IMR-90 (cell line): ENCODE results near the gene RPL36A. TPM values are rescaled to one million over a fixed set of nuclear protein-coding genes. Genes with fewer than 3 reads are reported as not detected.

ENCODE experiments used
- ATAC-seq: fragments of 200-7000 bp; cut with Tn5 transposase; 2 replicates; pipeline ENCODE4 v1.9.1; 2020; ENCODE audit warnings: low read depth, mild to moderate bottlenecking, moderate library complexity
- BruUV-seq: library from RNA; stranded (reverse); fragments of 400-500 nt; replicated peaks from 2 replicates; lab custom pipeline; 2021; lab: Mats Ljungman, UMichigan
- CTCF ChIA-PET: fragments of 300-600 bp; formaldehyde crosslinking; extraction: SDS; loops from one replicate; lab custom pipeline; 2021; ENCODE audit warnings: antibody characterized with exemption; lab: Yijun Ruan, JAX
- POLR2A ChIA-PET: fragments of 300-600 bp; sonication (Branson Sonifier 250); formaldehyde crosslinking; loops from one replicate; lab custom pipeline; 2022; ENCODE audit warnings: antibody characterized with exemption; ENCODE audit not compliant: unreplicated experiment; lab: Charles Lee
- DNase-seq: peaks from one replicate; pipeline ENCODE4 v3.0.0; 2013
- H2AFZ ChIP-seq: replicated peaks from 2 replicates; pipeline ENCODE3; 2013; ENCODE audit warnings: low read length, mild to moderate bottlenecking; ENCODE audit not compliant: poor library complexity
- H2AK5ac ChIP-seq: 2 replicates; pipeline ENCODE4 v1.6.1; 2013; ENCODE audit warnings: low read depth, low read length, inconsistent platforms
- H2AK9ac ChIP-seq: replicated peaks from 2 replicates; pipeline ENCODE3; 2013; ENCODE audit warnings: mild to moderate bottlenecking, low read depth, low read length, moderate library complexity; ENCODE audit not compliant: poor library complexity
- H2BK120ac ChIP-seq: 2 replicates; pipeline ENCODE4 v1.6.1; 2013; ENCODE audit warnings: low read depth, low read length, inconsistent platforms
- H2BK15ac ChIP-seq: 3 replicates; pipeline ENCODE4 v1.6.1; 2013; ENCODE audit warnings: low read depth, low read length, inconsistent platforms
- H2BK20ac ChIP-seq: 2 replicates; pipeline ENCODE4 v1.6.1; 2013; ENCODE audit warnings: low read depth, mild to moderate bottlenecking, inconsistent platforms, low read length, moderate library complexity
- H2BK5ac ChIP-seq: 2 replicates; pipeline ENCODE4 v1.6.1; 2013; ENCODE audit warnings: mild to moderate bottlenecking, low read depth, low read length, inconsistent platforms; ENCODE audit not compliant: poor library complexity, severe bottlenecking
- H3K14ac ChIP-seq: replicated peaks from 2 replicates; pipeline ENCODE4 v1.6.1; 2013; ENCODE audit warnings: low read depth, low read length, inconsistent platforms
- H3K18ac ChIP-seq: 2 replicates; pipeline ENCODE4 v1.6.1; 2013; ENCODE audit warnings: low read depth, low read length, control low read depth
- H3K23ac ChIP-seq: 2 replicates; pipeline ENCODE4 v1.6.1; 2013; ENCODE audit warnings: low read depth, low read length, inconsistent platforms
- H3K27ac ChIP-seq: 2 replicates; pipeline ENCODE4 v1.5.1; 2013; ENCODE audit warnings: mild to moderate bottlenecking, control low read depth, low read length; ENCODE audit not compliant: insufficient read depth
- H3K27me3 ChIP-seq: 2 replicates; pipeline ENCODE4 v1.6.1; 2013; ENCODE audit warnings: low read length; ENCODE audit not compliant: control insufficient read depth, insufficient read depth
- H3K36me3 ChIP-seq: 2 replicates; pipeline ENCODE4 v1.6.1; 2013; ENCODE audit warnings: low read length, mixed read lengths; ENCODE audit not compliant: control insufficient read depth, insufficient read depth
- H3K4ac ChIP-seq: 2 replicates; pipeline ENCODE4 v1.6.1; 2013; ENCODE audit warnings: low read depth, low read length, inconsistent platforms
- H3K4me1 ChIP-seq: 2 replicates; pipeline ENCODE4 v1.6.1; 2013; ENCODE audit warnings: low read length, mixed read lengths; ENCODE audit not compliant: control insufficient read depth, insufficient read depth
- H3K4me2 ChIP-seq: 2 replicates; pipeline ENCODE4 v1.6.1; 2013; ENCODE audit warnings: low read depth, mild to moderate bottlenecking, control low read depth, low read length, moderate library complexity
- H3K4me3 ChIP-seq: 2 replicates; pipeline ENCODE4 v1.5.1; 2013; ENCODE audit warnings: low read depth, mild to moderate bottlenecking, control low read depth, low read length, moderate library complexity; ENCODE audit not compliant: insufficient read depth
- H3K56ac ChIP-seq: 2 replicates; pipeline ENCODE4 v1.6.1; 2013; ENCODE audit warnings: low read length, inconsistent platforms; ENCODE audit not compliant: insufficient read depth; ENCODE audit errors: extremely low read depth
- H3K79me1 ChIP-seq, 2 experiments: 2 replicates each; pipeline ENCODE4 v1.6.1; 2013; ENCODE audit warnings: low read length in 2 of 2, inconsistent platforms in 1 of 2, low read depth in 1 of 2
- H3K9ac ChIP-seq: 2 replicates; pipeline ENCODE4 v1.6.1; 2013; ENCODE audit warnings: low read depth, low read length, control low read depth
- H3K9me1 ChIP-seq: 2 replicates; pipeline ENCODE4 v1.6.1; 2013; ENCODE audit warnings: low read length, inconsistent platforms; ENCODE audit not compliant: insufficient read depth
- H3K9me3 ChIP-seq: 2 replicates; pipeline ENCODE4 v1.6.1; 2013; ENCODE audit warnings: low read length; ENCODE audit not compliant: control insufficient read depth, insufficient read depth
- H4K20me1 ChIP-seq: 2 replicates; pipeline ENCODE4 v1.6.1; 2013; ENCODE audit warnings: low read length, inconsistent platforms; ENCODE audit not compliant: insufficient read depth
- H4K5ac ChIP-seq: 2 replicates; pipeline ENCODE4 v1.6.1; 2013; ENCODE audit warnings: mild to moderate bottlenecking, low read depth, low read length, control low read depth
- H4K8ac ChIP-seq, 2 experiments: 2 replicates each; pipeline ENCODE4 v1.6.1; 2013; ENCODE audit warnings: low read depth in 2 of 2, low read length in 2 of 2, control low read depth in 1 of 2, inconsistent platforms in 1 of 2
- H4K91ac ChIP-seq: 2 replicates; pipeline ENCODE4 v1.6.1; 2013; ENCODE audit warnings: low read depth, low read length, inconsistent platforms; ENCODE audit not compliant: insufficient read depth
- CEBPB ChIP-seq: IDR thresholded peaks from 2 replicates; pipeline ENCODE4 v1.6.1; 2012; ENCODE audit warnings: low read depth, low read length, improper control_type of control experiment
- SMC3 ChIP-seq: fragments of 150-350 bp; IDR thresholded peaks from 2 replicates; pipeline ENCODE4 v1.6.1; 2016; ENCODE audit warnings: low read depth, mild to moderate bottlenecking, antibody characterized with exemption, low read length, moderate library complexity
- WGBS, 2 experiments: methylation state at CpG; one replicate each; pipeline versions ENCODE4 v1.1.5 to v1.1.7; 2013; ENCODE audit warnings: missing lambda C conversion rate in 2 of 2; ENCODE audit not compliant: insufficient read length in 1 of 2; ENCODE audit errors: extremely low coverage in 2 of 2; 5-methylcytosine and 5-hydroxymethylcytosine counted together
- dilution Hi-C: fragments of 300-500 bp; cut with HindIII; formaldehyde crosslinking; loops from one replicate; pipeline ENCODE4 v1.14.3; 2018; ENCODE audit warnings: low sequenced_read_pairs; ENCODE audit not compliant: unreplicated experiment
- in situ Hi-C: fragments of 300-500 bp; cut with MboI; formaldehyde crosslinking; loops from 3 replicates; pipeline ENCODE4 v1.14.3; 2019; ENCODE audit warnings: low sequenced_read_pairs, inconsistent platforms, mixed read lengths
- intact Hi-C: fragments of 100-400 bp; cut with micrococcal nuclease; formaldehyde crosslinking; loops from 2 replicates; pipeline ENCODE4 v1.10.0; 2022
- polyA plus RNA-seq, 3 experiments: library from polyadenylated mRNA; depleted of rRNA; stranded (reverse); fragments of >200 nt; gene quantifications; 2 replicates each; pipeline ENCODE4 v1.2.3, GENCODE V29; 2012; ENCODE audit warnings: low replicate concordance in 1 of 3
- total RNA-seq: library from RNA; depleted of rRNA; stranded (reverse); fragments of >200 nt; gene quantifications from 2 replicates; pipeline ENCODE4 v1.2.3, GENCODE V29; 2012

RPL36A gene
- total and polyA plus RNA-seq, 2 of the 4 experiments (the other 2 are of a cell fraction), result 677 to 2,412 TPM

DNA sequence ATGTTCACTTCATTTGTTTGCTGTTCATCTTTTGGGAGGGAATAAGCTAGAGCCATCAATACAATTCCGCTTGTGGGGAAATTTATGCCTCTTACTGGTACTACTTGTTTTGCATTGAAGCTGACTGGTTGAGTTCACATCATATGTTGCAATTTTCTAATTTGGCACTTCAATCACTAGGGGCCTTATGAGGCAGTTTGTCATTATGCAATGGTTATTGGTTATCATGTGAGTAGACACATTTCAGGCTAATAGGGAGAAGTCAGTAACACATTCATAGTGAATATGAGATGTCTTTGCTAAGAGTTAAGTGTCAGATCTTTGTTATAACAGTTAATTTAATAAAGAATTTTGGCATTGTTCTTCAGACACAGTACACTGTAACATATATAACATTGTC, 5.0 kb downstream of the RPL36A start:
- CTCF ChIA-PET, result no interaction called here
- peaks cover 11% of the 10 kb centered on the region; the same call in 1 of the 2 replicates for H3K36me3 ChIP-seq
- no peaks in the 10 kb centered on the region; the same call in 1 of the 2 replicates for H3K27me3 ChIP-seq
- H4K20me1 ChIP-seq, result peaks cover 13% of the 10 kb centered on the region; the same call in 1 of the 2 replicates
- H4K5ac ChIP-seq, result no peak overlapping the region
- H3K9me1 ChIP-seq, result no peaks in the 10 kb centered on the region
- no peak overlapping the region for H2AK5ac ChIP-seq
- peaks cover 0 to 16% of the 10 kb centered on the region in 2 experiments; a peak in 2 of 4 replicates for H3K79me1 ChIP-seq
- H3K4me3 ChIP-seq, result no peak overlapping the region
- POLR2A ChIA-PET, result no interaction called here
- H3K9me3 ChIP-seq, result no peaks in the 10 kb centered on the region
- H2BK120ac ChIP-seq, result no peak overlapping the region
- H3K9ac ChIP-seq, result no peak overlapping the region
- H2BK15ac ChIP-seq, result no peak overlapping the region
- in situ Hi-C loops (no loop called here), dilution Hi-C loops (no loop called here), intact Hi-C loops (no loop called here)
- TF ChIP-seq CEBPB (peak; percentile 47; the same call in 1 of the 2 replicates), SMC3 (no peak)
- no peak overlapping the region for H4K91ac ChIP-seq
- H2AK9ac ChIP-seq, result no peak overlapping the region
- BruUV-seq, result no TSS peak
- no peak overlapping the region for H2BK5ac ChIP-seq
- no peaks in the 10 kb centered on the region for H3K4me1 ChIP-seq
- H2BK20ac ChIP-seq, result no peak overlapping the region
- H3K14ac ChIP-seq, result no peak overlapping the region
- DNase-seq, result no peak
- no peak overlapping the region for H3K27ac ChIP-seq
- no peak overlapping the region for H3K23ac ChIP-seq
- 100% methylated on average over 1 of the region's 1 CpG; no CpG with 5 or more reads in 1 of the 2 experiments for WGBS, 2 experiments
- no peak overlapping the region for H3K18ac ChIP-seq
- ATAC-seq, result no peak
- no peak overlapping the region for H4K8ac ChIP-seq
- no peak overlapping the region for H3K4ac ChIP-seq
- no peak overlapping the region for H3K4me2 ChIP-seq
- H3K56ac ChIP-seq, result no peak overlapping the region
- no peak overlapping the region for H2AFZ ChIP-seq
